HG03571 (cell line): ENCODE data around the gene SLC25A34.

Source experiments
- ATAC-seq: cut with Tn5 transposase; IDR thresholded peaks from one replicate; pipeline ENCODE4 v1.9.1; 2021; ENCODE audit not compliant: unreplicated experiment

Gene SLC25A34

DNA sequence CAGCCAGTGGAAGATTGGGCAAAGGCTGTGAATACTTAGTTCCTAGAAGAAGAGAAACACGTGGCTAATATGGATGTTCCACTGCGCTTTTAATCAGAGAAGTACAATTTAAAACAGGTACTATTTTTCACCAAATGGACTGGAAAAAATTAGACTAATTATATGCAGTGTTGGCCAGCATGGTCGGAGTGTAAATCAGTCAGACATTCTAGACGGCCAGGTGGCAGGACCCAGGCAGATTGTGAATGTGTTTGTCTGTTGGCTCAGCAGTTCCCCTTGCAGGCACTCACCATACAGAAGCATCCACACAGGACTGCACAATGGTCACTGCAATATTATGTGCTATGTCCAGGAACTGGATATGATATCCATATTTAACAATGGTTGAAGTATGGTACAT, 23.9 kb upstream of the SLC25A34 start:
- no peak for ATAC-seq

DNA sequence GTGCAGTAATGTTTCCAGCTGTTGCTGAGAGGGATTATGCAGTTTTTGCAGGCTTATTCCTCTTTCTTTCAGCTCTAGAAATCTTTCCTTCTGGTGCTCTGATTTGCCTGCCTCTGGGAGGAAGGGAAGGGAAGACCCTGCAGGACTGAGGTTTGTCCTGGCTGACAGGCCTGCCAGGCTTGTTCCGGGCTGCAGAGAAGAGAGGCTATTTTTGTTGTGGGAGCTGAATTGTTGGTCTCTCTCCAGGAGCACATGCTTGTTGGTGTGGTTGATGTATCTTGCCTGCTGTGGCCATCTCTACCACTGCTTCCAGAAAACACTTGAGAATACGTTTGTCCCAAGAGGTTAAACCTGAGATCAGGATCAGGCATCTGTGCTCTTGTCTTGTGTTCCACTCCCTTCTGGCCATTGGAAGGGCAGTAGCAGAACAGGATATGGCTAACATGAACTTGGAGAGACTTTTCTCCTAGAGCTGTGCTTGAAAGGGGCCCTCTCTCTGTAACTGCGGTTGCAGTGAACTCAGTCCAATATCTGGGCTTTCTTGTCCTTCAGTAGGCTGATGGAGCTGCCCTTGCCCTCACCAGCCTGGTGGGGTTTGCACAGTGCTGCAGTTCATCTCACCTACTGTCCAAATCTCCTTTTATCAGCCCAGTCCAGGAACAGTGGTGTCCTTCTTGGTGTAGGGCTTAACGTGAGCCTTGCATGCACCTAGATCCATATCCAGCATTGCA, 21.5 kb upstream of the SLC25A34 start:
- no peak for ATAC-seq

DNA sequence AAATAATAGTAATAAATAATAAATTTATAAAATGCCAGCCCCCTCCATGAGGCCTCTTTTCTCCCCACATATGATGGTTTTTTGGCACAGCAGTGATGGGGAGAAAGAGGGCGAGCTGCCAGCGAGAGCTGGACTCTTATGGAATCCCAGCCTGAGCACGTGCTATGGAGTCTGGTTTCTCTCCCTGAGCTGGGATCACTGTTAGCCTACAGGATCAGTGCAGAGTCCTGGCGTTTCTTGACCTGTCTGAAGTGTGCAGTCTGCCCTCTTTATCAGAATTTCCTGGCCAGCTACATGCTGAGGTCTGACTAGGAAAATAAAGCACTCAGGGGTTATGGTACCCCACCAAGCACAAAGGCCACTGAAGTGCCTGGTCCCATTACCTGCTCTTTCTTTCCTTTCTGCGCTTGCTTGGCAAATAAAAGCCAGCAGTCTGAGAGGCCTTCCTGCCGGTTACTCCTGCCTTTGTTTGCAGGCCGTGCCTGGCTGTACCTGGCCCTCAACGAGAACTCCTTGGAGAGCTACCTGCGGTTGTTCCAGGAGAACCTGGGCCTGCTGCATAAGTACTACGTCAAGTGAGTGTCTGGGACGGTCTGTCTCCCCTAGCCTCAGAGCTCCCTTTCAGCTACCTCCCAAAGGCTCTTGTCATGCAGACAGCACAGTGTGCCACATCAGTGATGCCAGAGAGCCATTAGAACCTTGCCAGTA, 18.5 kb upstream of the SLC25A34 start:
- no peak for ATAC-seq

DNA sequence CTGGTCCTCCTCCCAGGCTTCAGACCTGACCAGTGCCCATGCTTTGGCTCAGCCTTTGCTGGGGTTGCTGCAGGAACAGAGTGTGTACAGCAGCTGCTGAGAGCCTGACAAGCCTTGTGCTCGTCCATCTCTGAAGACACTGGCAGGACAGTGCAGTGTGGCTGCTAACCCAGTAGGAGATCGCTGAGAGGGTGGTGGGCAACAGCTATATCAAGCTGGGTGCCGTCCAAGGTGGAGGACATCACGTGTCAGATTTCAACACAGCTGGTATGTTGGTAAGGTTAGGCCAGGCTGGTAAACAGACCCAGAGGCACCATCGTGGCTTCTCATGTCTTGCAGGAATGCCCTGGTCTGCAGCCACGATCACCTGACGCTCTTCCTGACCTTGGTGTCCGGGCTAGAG, 17.9 kb upstream of the SLC25A34 start:
- ATAC-seq: no peak

DNA sequence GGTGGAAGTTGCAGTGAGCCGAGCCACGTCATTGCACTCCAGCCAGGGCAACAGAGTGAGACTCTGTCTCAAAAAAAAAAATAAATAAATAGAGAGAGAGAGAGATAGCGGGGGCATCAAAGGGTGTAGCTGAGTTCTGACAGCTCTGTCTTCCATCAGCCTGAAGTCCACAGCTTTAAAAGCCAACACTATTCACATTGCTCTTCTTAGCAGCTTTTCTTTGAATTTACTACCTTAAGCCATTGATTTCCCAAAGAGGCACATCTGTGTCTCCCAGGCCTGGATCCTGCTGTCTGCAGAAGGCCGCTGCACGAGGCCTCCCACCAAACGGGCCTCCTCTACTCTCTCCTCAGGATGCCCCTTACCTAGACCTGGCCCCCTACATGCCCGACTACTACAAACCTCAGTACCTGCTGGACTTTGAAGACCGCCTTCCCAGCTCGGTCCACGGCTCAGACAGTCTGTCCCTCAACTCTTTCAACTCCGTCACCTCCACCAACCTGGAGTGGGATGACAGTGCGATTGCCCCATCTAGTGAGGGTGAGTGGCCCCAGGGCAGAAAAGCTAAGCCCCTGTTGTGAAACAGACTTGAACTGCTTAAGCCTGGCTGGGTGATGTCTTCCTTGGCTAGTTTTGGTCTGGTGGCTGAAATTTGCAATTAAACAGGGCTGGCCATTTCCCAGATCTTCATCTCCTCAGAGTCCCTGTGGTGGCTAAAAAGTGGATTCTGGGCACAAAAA, 16.5 kb upstream of the SLC25A34 start:
- ATAC-seq: no peak

DNA sequence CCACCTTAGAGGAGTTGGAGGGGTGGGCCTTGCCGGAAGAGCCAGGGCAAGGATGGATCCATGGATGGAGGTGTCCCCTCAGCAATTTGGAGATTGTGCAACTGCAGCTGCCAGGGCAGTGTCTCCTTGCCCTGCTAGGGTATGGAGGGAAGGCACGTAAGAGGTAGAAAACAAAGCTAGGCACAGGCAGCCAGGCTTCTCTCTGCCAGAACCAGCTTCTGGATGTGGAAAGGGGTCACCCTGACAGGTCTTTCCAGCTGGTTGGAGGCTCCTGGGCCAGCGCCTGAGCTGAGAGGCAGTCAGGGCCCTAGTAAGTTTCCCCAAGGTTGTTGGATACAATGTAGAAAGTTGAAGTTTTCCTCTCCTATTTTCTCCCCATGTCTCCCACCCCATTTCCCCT, 15.2 kb upstream of the SLC25A34 start:
- no peak for ATAC-seq

DNA sequence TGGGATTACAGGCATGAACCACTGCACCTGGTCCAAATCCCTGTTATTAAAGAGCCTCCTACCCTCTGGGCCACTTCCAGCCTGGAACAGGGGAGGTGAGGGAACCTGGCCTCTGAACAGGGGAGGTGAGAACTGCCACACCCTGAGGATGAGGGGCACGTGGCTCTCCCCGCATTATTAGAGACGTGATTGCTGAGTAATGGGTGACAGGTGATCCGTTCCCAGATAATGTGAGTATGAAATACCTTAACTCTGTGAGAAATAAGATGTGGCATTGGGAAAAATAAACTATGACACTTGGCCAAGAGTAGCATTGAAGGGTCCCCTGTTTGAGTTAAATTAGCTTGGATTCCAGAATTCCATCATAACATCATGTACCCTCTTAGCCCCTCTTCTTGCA, 13.6 kb upstream of the SLC25A34 start:
- ATAC-seq: no peak

DNA sequence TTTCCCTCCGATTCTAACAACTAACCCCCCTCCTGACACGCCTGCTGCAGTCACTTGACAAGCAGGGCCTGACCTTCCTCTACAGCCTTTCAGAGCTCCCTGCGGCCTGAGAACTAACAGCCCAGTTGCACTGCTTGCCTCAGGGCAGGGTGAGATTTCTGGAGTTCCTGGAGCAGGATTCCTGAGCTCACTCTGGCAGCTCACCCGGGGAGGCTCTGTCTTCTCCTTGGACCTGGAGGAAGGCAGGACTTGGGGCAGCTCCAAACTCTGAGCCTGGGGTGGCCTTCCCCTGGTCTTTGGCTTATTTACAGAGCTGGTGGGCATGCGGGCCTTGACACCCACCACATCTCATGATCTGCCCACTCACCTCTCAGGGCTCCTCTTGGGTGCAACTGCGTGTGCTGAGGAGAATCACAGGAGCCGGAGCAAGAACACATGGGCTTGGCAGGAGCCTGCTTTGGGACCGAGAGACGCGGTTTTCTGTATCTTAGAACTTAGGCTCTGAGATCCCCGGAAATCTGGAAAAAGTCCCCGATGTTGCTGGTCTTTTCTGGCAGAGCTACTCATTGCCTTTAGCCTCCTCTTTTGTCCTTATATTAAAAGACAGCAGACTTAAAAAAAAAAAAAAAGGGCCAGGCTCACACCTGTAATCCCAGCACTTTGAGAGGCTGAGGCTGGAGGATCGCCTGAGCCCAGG, 13.1 kb upstream of the SLC25A34 start:
- ATAC-seq: no peak

DNA sequence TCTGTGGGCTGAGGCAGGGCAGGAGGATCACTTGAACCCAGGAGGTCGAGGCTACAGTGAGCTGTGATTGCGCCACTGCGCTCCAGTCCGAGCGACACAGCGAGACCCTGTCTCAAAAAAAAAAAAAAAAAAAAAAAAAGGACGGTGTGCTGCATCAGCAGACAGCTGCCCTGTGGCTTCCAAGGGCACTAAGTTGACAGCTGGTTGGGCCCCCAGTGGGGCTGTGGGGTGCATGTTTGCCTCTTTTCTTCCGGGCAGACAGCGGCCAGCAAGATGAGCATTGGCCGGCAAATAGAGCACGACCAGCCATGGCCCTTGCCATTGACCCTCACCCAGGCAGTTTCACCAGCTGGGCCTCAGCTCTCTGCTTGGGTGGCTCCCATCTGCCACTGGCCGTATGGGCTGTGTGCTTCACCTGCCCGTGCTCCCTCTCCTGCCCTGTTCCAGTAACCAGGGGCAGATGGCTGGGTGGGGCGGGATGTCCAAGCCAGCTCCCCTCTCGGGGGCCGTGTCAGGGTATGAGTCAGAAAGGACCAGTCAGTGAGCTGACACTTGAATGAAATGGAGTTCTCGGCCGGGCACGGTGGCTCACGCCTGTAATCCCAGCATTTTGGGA, 12.3 kb upstream of the SLC25A34 start:
- ATAC-seq: no peak

DNA sequence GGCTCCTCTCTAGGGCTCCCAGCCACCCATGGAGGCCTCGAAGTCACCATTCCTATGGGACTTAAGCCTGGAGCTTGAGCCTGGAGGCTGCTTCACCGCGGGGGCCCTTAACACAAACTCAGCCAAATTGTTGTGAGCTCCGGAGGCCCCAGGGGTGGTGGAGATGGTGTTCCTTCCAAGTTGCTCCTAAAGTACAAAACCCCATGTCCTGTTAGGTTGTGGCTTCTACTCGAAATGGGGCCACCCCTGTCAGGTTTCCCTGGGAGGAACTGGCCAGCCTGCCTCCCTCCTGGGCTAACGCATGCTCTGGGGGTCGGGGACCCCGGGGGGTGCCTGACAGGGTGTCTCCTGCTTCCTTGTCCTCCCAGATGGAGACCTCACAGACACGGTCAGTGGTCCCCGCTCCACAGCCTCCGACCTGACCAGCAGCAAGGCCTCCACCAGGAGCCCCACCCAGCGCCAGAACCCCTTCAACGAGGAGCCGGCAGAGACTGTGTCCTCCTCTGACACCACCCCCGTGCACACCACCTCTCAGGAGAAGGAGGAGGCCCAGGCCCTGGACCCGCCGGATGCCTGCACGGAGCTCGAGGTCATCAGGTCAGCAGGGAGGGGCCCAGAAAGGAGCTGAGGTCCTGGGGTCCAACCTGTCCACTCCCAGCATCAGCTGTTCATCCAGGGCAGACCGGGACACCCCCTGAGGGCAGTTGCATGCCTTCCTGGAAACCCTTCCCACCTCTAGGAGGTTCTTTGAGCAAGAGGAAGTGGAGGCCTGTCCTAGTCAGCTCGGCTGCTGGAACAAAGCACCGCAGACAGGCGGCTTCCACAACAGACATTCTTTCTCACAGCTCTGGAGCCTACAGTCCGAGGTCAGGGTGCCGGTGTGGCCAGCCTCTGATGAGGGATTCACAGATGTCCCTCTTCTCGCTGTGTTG, 10.8 kb upstream of the SLC25A34 start:
- no peak for ATAC-seq

DNA sequence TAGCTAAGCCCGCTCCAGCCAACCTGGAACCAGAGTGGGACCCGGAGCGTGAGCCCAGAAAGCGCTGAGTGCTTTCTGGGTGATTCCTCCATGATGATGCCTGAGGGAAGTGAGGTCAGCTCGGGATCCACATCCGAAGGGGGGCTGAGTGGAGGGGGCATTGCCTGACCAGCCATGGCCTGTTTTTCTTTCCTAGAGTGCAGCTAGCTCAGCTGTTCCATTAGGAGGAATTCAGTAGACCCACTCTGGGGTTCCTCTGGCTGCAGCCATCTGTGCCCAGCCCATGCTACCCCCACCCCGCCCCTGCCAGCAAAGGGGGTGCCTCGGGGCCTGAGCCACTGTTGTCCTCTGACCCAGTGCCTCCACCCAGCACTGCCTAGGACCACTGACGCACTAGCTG, 9.6 kb upstream of the SLC25A34 start:
- no peak for ATAC-seq

DNA sequence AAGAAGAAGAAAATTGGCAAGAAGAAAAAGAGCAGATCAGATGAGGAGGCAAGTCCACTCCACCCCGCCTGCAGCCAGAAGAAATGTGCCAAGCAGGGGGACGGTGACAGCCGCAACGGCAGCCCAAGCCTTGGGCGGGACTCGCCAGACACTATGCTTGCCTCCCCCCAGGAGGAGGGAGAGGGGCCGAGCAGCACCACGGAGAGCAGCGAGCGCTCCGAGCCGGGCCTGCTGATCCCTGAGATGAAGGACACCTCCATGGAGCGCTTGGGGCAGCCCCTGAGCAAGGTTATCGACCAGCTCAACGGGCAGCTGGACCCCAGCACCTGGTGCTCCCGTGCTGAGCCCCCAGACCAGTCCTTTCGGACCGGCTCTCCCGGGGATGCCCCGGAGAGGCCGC, 9.0 kb upstream of the SLC25A34 start:
- ATAC-seq: no peak

DNA sequence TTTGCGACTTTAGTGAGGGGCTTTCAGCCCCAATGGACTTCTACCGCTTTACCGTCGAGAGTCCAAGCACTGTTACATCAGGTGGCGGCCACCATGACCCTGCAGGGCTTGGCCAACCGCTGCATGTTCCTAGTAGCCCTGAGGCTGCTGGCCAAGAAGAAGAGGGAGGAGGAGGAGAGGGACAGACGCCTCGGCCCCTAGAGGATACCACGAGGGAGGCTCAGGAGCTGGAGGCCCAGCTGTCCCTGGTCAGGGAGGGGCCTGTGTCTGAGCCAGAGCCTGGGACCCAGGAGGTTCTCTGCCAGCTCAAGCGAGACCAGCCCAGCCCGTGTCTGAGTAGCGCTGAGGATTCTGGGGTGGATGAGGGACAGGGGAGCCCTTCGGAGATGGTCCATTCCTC, 8.6 kb upstream of the SLC25A34 start:
- no peak for ATAC-seq

DNA sequence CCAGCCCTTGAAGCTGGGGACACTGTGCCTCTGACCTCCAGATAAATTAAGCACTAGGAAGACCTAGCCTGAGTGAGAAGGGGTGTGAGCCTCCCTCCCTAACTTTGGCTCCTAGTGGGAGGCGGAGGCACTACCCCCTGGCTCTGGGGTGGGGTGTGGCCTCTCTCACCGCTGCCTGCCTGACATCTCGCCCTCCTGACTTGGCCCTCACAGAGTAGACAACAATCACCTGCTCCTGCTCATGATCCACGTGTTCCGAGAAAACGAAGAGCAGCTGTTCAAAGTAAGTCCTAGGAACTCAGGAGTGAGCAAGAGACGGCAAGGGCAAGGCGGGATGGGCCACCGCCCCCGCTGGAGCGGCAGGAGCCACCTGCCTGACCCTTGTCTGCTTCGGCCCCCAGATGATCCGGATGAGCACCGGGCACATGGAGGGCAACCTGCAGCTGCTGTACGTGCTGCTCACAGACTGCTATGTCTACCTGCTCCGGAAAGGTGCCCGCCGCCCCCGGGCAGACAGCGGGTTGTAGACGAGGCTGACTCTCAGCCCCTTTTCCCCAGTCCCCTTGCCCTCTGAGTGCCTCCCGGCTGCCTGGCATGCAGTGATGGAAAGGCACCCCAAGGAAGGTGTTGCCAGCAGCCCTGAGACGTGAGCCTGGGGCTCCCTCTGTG, 8.1 kb upstream of the SLC25A34 start:
- ATAC-seq: no peak

DNA sequence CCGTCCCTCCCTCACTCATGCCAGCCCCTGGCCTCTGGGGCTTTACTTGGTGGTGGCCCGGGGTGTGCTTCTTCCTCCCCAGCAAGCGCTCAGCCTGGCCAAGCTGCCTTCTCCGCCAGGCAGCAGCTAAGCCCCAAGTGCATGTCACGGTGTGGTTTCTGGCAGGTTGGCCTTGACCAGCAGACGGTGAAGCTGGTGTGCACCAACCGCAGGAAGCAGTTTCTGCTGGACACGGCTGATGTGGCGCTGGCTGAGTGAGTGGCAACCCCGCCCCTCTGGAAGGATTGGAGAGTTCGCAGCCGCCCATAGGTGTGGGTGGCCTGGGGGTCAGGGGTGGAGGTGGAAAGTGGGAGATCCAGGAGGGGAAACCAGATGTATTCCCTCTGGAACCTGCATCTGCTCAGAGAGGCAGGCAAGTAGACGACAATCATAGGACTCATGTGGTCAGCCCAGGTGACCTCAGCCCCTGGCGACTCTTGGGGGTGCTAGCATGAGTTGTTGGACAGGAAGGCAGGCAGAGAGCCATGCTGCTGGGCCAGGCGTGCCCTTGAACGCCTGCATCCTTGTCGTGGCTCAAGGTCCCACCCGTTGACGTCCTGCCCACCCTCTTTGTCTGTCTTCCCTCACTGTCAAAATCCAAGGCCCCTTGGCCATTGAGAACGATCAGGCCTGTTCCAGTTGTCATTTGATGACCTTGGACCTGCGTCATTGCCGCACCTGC, 7.0 kb upstream of the SLC25A34 start:
- ATAC-seq: no peak

DNA sequence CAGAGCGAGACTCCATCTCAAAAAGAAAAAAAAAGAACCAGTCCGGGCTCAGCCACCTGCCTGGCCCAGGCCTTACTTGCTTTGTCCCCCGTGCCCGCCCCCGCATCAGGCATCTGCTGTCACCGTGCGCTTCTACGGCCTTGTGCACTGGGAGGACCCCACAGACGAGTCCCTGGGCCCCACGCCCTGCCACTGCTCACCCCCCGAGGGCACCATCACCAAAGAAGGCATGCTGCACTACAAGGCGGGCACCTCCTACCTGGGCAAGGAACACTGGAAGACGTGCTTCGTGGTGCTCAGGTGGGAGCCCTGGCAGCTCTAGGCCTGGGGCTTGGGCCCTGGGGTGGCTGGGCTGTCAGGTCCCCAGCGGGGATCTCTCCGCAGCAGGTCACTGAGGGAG, 5.6 kb upstream of the SLC25A34 start:
- ATAC-seq: no peak

DNA sequence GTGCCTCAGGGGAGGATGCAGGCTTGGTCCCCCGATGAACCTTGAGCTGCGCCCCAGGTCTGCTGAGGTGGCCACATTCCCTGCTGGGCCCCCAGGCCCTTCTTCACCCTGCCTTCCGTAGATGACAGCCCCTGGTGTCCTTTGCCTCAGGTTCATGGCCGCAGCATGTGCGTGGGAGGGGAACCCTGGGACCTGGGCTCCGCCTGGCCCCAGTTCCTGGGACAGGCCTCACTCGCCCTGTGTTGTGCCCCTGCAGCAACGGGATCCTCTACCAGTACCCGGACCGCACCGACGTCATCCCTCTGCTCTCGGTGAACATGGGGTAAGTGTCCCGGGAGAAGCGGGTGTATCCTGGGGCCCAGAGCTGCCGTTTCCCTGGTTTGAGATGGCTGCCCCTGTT, 5.1 kb upstream of the SLC25A34 start:
- no peak for ATAC-seq

DNA sequence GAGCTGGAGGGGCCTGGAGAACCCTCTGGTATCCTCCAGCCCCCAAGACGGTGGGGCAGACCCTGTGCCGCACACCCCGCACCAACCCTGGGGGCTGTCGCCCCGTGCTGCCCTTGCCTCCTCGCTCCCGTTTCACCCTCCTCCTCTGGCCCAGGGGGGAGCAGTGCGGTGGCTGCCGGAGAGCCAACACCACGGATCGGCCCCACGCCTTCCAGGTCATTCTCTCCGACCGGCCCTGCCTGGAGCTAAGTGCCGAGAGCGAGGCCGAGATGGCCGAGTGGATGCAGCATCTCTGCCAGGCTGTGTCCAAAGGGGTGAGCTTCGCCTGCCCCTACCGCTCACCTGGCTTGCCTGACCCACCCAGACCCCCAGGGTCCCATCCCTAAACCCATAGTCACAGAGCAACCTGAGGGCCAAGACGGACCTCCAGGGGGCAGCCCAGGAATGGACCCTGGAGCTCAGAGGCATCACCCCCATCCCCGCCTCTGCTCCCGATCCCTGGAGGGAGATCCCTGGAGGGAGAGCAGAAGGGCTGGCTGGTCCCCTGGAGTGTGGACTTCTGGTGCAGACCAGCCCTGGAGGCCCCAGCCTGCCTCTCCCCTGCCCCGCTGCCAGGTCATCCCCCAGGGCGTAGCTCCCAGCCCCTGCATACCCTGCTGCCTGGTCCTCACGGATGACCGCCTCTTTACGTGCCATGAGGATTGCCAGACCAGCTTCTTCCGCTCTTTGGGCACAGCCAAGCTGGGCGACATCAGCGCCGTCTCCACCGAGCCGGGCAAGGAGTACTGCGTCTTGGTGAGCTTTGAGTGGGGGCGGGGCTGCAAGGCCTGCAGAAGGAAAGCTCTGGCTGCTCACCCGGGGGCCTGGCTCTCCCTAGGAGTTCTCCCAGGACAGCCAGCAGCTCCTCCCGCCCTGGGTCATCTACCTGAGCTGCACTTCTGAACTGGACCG, 4.0 kb upstream of the SLC25A34 start:
- ATAC-seq: no peak
